ENCODE measurements around the gene PAN3.

The PAN3 gene

GRCh38 chr13:28314879-28315278 is 176.5 kb downstream of the PAN3 start:
- DNase-seq: no peak

- DNase-seq: no peak
Observed at GRCh38 chr13:28316129-28316528, 177.8 kb downstream of the PAN3 start.

- DNase-seq: no peak
Observed at GRCh38 chr13:28316836-28317235, 178.5 kb downstream of the PAN3 start.

GRCh38 chr13:28318496-28318895 is 180.2 kb downstream of the PAN3 start:
- DNase-seq: no peak

- DNase-seq: no peak
Observed at GRCh38 chr13:28319528-28319927, 181.2 kb downstream of the PAN3 start.

- no peak for DNase-seq
Observed at GRCh38 chr13:28320209-28320608, 181.9 kb downstream of the PAN3 start.

- no peak for DNase-seq
Observed at GRCh38 chr13:28320884-28321574, 182.7 kb downstream of the PAN3 start.

GRCh38 chr13:28321756-28322155 is 183.4 kb downstream of the PAN3 start:
- DNase-seq: no peak

GRCh38 chr13:28322256-28322905 is 184.0 kb downstream of the PAN3 start:
- no peak for DNase-seq

GRCh38 chr13:28324181-28324789 is 185.9 kb downstream of the PAN3 start:
- peak; percentile 14 for DNase-seq

- no peak for DNase-seq
Observed at GRCh38 chr13:28325022-28325421, 186.7 kb downstream of the PAN3 start.

GRCh38 chr13:28326056-28326455 is 187.7 kb downstream of the PAN3 start:
- no peak for DNase-seq

GRCh38 chr13:28327373-28328270 is 189.3 kb downstream of the PAN3 start:
- no peak for DNase-seq

- DNase-seq: no peak
Observed at GRCh38 chr13:28328271-28328607, 189.9 kb downstream of the PAN3 start.

GRCh38 chr13:28329395-28330158 is 191.2 kb downstream of the PAN3 start:
- DNase-seq: no peak

GRCh38 chr13:28333204-28333881 is 195.0 kb downstream of the PAN3 start:
- DNase-seq: no peak

- no peak for DNase-seq
Observed at GRCh38 chr13:28336193-28336657, 197.9 kb downstream of the PAN3 start.

GRCh38 chr13:28337166-28338005 is 199.0 kb downstream of the PAN3 start:
- peak; percentile 48 for DNase-seq

- DNase-seq: no peak
Observed at GRCh38 chr13:28338006-28338574, 199.7 kb downstream of the PAN3 start.

- DNase-seq: no peak
Observed at GRCh38 chr13:28338742-28339141, 200.4 kb downstream of the PAN3 start.

- no peak for DNase-seq
Observed at GRCh38 chr13:28339419-28339818, 201.1 kb downstream of the PAN3 start.
